Mesenchymal stem cell (in vitro differentiated cells and primary cell): ENCODE data around the gene TMEM121B. TPM values are rescaled to one million over a fixed set of nuclear protein-coding genes. Genes with fewer than 3 reads are reported as not detected.
A peak's percentile ranks its signal among the peaks of the same experiment; 100 is the strongest.

Experiments
- DNase-seq: peaks from one replicate; pipeline ENCODE4 v3.0.0-alpha.2; 2013
- H2AFZ ChIP-seq: one replicate; pipeline ENCODE4 v1.6.1; 2013; ENCODE audit warnings: low read depth, mild to moderate bottlenecking, control low read depth, inconsistent platforms, low read length, moderate library complexity
- H2AK5ac ChIP-seq: 2 replicates; pipeline ENCODE4 v1.6.1; 2013; ENCODE audit warnings: low read length, moderate library complexity, mild to moderate bottlenecking, inconsistent platforms; ENCODE audit not compliant: severe bottlenecking
- H2BK120ac ChIP-seq: one replicate; pipeline ENCODE4 v1.6.1; 2013; ENCODE audit warnings: low read depth, mild to moderate bottlenecking, inconsistent platforms, low read length, moderate library complexity
- H2BK12ac ChIP-seq, 2 experiments: one replicate each; pipeline ENCODE4 v1.6.1; 2013; ENCODE audit warnings: inconsistent platforms in 2 of 2, low read length in 2 of 2, mild to moderate bottlenecking in 2 of 2, moderate library complexity in 2 of 2, control low read depth in 1 of 2
- H2BK15ac ChIP-seq: one replicate; pipeline ENCODE4 v1.6.1; 2013; ENCODE audit warnings: mild to moderate bottlenecking, low read depth, inconsistent platforms; ENCODE audit not compliant: poor library complexity, severe bottlenecking
- H2BK5ac ChIP-seq: 2 replicates; pipeline ENCODE4 v1.6.1; 2013; ENCODE audit warnings: low read depth, mild to moderate bottlenecking, low read length, control low read depth, inconsistent platforms; ENCODE audit not compliant: poor library complexity, severe bottlenecking
- H3K14ac ChIP-seq, 2 experiments: one replicate each; pipeline ENCODE4 v1.6.1; 2013; ENCODE audit warnings: inconsistent platforms in 2 of 2, low read length in 2 of 2, control low read depth in 1 of 2, mild to moderate bottlenecking in 1 of 2, moderate library complexity in 1 of 2
- H3K18ac ChIP-seq, 2 experiments: one replicate each; pipeline ENCODE4 v1.6.1; 2013; ENCODE audit warnings: inconsistent platforms in 2 of 2, low read length in 2 of 2, control low read depth in 1 of 2, low read depth in 1 of 2, mild to moderate bottlenecking in 1 of 2
- H3K23ac ChIP-seq, 2 experiments: one replicate each; pipeline ENCODE4 v1.6.1; 2013; ENCODE audit warnings: inconsistent platforms in 2 of 2, low read length in 2 of 2, mild to moderate bottlenecking in 2 of 2, moderate library complexity in 2 of 2, control low read depth in 1 of 2
- H3K27ac ChIP-seq: 2 replicates; pipeline ENCODE4 v1.5.1; 2013; ENCODE audit warnings: mild to moderate bottlenecking, moderate library complexity, low read length, control low read depth, inconsistent platforms; ENCODE audit not compliant: poor library complexity, severe bottlenecking
- H3K27me3 ChIP-seq, 2 experiments: 2 replicates each; pipeline versions ENCODE4 v1.6.1 to v1.7.0; 2013; ENCODE audit warnings: low read length in 2 of 2, mild to moderate bottlenecking in 2 of 2, moderate library complexity in 2 of 2, control low read depth in 1 of 2, inconsistent platforms in 1 of 2; ENCODE audit not compliant: control insufficient read depth in 1 of 2, insufficient read depth in 1 of 2
- H3K36me3 ChIP-seq, 2 experiments: 2 replicates each; pipeline versions ENCODE4 v1.6.1 to v1.7.0; 2013; ENCODE audit warnings: low read length in 2 of 2, control low read depth in 1 of 2, inconsistent platforms in 1 of 2, low read depth in 1 of 2, mild to moderate bottlenecking in 1 of 2; ENCODE audit not compliant: insufficient read depth in 2 of 2, control insufficient read depth in 1 of 2
- H3K4ac ChIP-seq, 2 experiments: one replicate each; pipeline ENCODE4 v1.6.1; 2013; ENCODE audit warnings: inconsistent platforms in 2 of 2, low read length in 2 of 2, mild to moderate bottlenecking in 2 of 2, moderate library complexity in 2 of 2, control low read depth in 1 of 2, low read depth in 1 of 2
- H3K4me1 ChIP-seq: 2 replicates; pipeline ENCODE4 v1.6.1; 2013; ENCODE audit warnings: low read depth, low read length, control low read depth; ENCODE audit not compliant: control insufficient read depth, insufficient read depth
- H3K4me2 ChIP-seq: 2 replicates; pipeline ENCODE4 v1.6.1; 2013; ENCODE audit warnings: low read length, mild to moderate bottlenecking, inconsistent platforms; ENCODE audit not compliant: poor library complexity, severe bottlenecking
- H3K4me3 ChIP-seq, 2 experiments: 2 replicates each; pipeline versions ENCODE4 v1.5.1 to v1.7.0; 2013; ENCODE audit warnings: low read length in 2 of 2, mild to moderate bottlenecking in 2 of 2, control low read depth in 1 of 2, low read depth in 1 of 2; ENCODE audit not compliant: insufficient read depth in 1 of 2
- H3K79me1 ChIP-seq: replicated peaks from 2 replicates; pipeline ENCODE4 v1.6.1; 2013; ENCODE audit warnings: mild to moderate bottlenecking, control low read depth, low read length, inconsistent platforms; ENCODE audit not compliant: poor library complexity, severe bottlenecking
- H3K9ac ChIP-seq: 2 replicates; pipeline ENCODE4 v1.7.0; 2013; ENCODE audit warnings: mild to moderate bottlenecking, low read length, moderate library complexity
- H3K9me3 ChIP-seq: 2 replicates; pipeline ENCODE4 v1.7.0; 2013; ENCODE audit warnings: mild to moderate bottlenecking, low read length; ENCODE audit not compliant: control insufficient read depth
- H4K8ac ChIP-seq: one replicate; pipeline ENCODE4 v1.6.1; 2013; ENCODE audit warnings: inconsistent platforms, mild to moderate bottlenecking, low read length, moderate library complexity
- H4K91ac ChIP-seq: one replicate; pipeline ENCODE4 v1.6.1; 2013; ENCODE audit warnings: mild to moderate bottlenecking, low read length, inconsistent platforms
- WGBS: methylation state at CpG from one replicate; pipeline ENCODE4 v1.1.7; 2013; ENCODE audit warnings: mixed read lengths; 5-methylcytosine and 5-hydroxymethylcytosine counted together
- polyA plus RNA-seq, 2 experiments: library from polyadenylated mRNA; stranded (reverse); fragments of 200-250 nt; gene quantifications; one replicate each; pipeline ENCODE4 v1.2.3, GENCODE V29; 2013

Gene TMEM121B
- 0.11 TPM for polyA plus RNA-seq (2013, experiment 1 of 2)
- polyA plus RNA-seq (2013, experiment 2 of 2), result 0.08 TPM

DNA sequence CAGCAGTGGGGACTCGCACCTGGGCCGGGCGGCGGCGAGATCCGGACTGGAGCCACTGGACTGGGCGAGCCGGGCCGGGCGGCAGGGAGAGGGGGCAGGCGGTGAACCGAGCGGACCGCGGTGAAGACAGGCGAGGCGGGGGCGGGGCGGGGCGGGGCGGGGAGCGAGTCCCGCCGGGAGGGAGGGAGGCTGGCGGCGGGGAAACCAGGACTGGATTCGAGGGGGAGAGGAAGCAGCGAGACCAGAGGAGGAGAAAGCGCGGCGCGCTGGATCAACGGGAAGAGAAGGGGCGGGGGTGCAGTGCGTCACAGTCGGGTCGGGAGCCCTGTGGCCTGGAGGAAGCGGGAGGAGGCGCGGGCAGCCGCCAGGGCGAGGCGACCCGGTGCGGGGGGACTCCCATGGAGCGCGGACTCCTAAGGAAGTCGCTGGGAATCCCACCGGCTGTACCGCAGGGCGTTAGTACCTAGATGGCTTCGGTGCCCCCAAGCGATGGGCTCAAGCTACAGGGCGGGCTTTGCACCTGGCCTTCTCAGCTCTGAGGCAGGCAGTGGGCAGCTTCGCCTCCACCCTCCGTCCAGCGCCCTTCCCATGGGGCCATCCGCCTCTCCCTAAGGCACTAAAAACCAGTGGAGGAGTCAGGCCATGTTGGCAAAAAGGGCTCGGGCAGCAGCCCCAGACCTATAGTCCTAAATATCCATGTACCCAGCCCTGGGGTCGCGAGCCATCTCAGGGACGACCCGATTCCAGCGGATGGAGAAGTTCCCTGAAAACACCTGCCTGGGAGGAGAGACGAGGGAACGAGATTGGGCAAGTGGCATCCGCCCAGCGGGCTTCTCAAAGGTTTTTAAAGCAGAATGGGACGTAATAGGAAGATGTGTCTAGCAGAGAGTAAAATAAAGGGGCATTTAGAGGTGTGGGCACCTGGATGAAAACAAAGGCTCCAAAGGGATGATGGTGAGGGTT is at the start of gene TMEM121B:
Gene TMEM121B, minus strand, starts transcription at position 128 of the 963 bp plus-strand sequence. CDS start 233 bp downstream, outside the sequence.
- no peak within 1 kb of the TSS for H3K27ac ChIP-seq
- peak within 1 kb of the TSS; percentile 57 to 74 for H3K4me3 ChIP-seq
- H3K79me1 ChIP-seq, result no peaks in the 10 kb centered on the region
- H3K14ac ChIP-seq, result no peak within 1 kb of the TSS
- no peak within 1 kb of the TSS for H2AFZ ChIP-seq
- H3K4me1 ChIP-seq, result peaks cover 17% of the 10 kb centered on the region
- H3K4me2 ChIP-seq, result peak within 1 kb of the TSS; percentile 92
- no peak within 1 kb of the TSS for H2BK5ac ChIP-seq
- H3K27me3 ChIP-seq, result peaks cover 48% of the 10 kb centered on the region in 2 experiments
- no peaks in the 10 kb centered on the region for H3K9me3 ChIP-seq
- 7% methylated on average over 62 of the region's 69 CpGs for WGBS
- H3K4ac ChIP-seq, result no peak within 1 kb of the TSS
- peak; percentile 51 for DNase-seq
- H2AK5ac ChIP-seq, result no peak within 1 kb of the TSS
- no peak within 1 kb of the TSS for H2BK120ac ChIP-seq
- no peaks in the 10 kb centered on the region for H3K36me3 ChIP-seq
- peak within 1 kb of the TSS; percentile 45 for H2BK15ac ChIP-seq
- H3K23ac ChIP-seq, result peak within 1 kb of the TSS in 1 of 2 experiments; percentile 51
- H3K9ac ChIP-seq, result no peak within 1 kb of the TSS
- no peak within 1 kb of the TSS for H2BK12ac ChIP-seq
- no peak within 1 kb of the TSS for H4K8ac ChIP-seq
- H3K18ac ChIP-seq, result no peak within 1 kb of the TSS
- H4K91ac ChIP-seq, result no peak within 1 kb of the TSS

DNA sequence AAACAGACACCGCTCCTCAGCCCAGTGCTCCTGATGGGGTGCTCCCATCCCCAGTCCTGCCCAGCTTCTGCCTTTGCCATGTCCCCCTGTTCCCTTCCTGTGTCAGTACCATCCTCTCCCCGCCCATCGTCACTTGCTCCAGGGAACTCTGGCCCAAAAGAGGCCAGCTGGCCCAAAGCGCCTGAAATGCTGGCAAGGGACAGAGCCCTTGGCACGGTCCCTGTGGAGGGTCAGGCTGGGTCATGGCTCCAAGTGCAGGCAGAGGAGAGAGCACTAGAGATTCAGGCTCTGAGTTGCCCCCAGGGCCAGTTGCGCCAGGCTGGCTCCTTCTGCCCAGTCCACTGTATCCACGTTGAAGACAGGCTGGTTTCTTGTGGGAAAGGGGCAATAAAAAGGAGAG is 46.3 kb upstream of the TMEM121B start:
- no peak overlapping the region for H3K18ac ChIP-seq
- peaks cover 4% of the 10 kb centered on the region for H3K4me1 ChIP-seq
- H2AK5ac ChIP-seq, result no peak overlapping the region
- WGBS, result 80% methylated on average over 7 of the region's 7 CpGs
- H3K36me3 ChIP-seq, result no peaks in the 10 kb centered on the region
- no peak overlapping the region for H2BK15ac ChIP-seq
- peaks cover 6 to 13% of the 10 kb centered on the region in 2 experiments for H3K27me3 ChIP-seq
- no peaks in the 10 kb centered on the region for H3K9me3 ChIP-seq
- H3K23ac ChIP-seq, result peak overlapping the region in 1 of 2 experiments; percentile 34
- no peak overlapping the region for H4K8ac ChIP-seq
- no peak overlapping the region for H3K27ac ChIP-seq
- H2BK5ac ChIP-seq, result no peak overlapping the region
- no peak overlapping the region for H3K4me2 ChIP-seq
- H3K79me1 ChIP-seq, result no peaks in the 10 kb centered on the region
- H3K14ac ChIP-seq, result no peak overlapping the region
- no peak overlapping the region for H2BK12ac ChIP-seq
- no peak overlapping the region for H2AFZ ChIP-seq
- H3K4me3 ChIP-seq, result no peak overlapping the region
- no peak overlapping the region for H2BK120ac ChIP-seq
- no peak overlapping the region for H3K4ac ChIP-seq
- DNase-seq, result no peak
- no peak overlapping the region for H3K9ac ChIP-seq
- no peak overlapping the region for H4K91ac ChIP-seq

DNA sequence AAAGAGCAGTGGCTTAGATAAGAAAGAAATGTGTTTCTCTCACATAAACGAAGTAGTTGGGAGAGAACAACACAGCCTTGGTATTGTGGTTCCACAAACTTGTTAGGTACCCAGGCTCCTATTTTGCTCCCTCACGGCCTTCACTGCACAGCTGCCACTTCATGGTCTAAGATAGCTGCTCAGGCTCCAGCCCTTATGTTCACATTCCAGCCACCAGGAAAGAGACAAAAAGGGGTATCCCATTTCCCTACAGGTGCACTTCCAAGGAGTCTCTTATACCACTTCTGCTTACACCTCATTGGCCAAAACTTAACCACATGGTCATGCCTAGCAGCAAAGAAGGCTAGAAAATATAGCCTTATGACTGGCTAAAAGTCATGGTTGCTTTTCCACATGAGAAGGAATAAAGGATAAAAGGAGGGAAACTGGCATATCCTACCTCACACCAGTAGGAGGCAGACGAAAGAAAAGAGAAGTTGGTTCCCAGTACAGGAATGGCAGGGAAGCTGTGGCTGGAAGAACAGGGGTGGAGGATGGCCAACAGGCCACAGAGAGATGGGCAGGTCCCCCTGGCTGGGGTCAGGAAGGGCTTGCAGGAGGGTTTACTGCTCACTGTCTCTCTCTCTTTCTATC is 43.3 kb upstream of the TMEM121B start:
- Histone ChIP-seq H3K14ac (no peak overlapping the region), H3K4me2 (no peak overlapping the region), H3K9me3 (no peaks in the 10 kb centered on the region), H3K4me1 (peaks cover 6% of the 10 kb centered on the region), H2BK12ac (no peak overlapping the region), H3K23ac (no peak overlapping the region), H3K79me1 (peaks cover 6% of the 10 kb centered on the region), H3K27me3 (peaks cover 6 to 13% of the 10 kb centered on the region in 2 experiments), H3K9ac (no peak overlapping the region), H4K8ac (no peak overlapping the region), H3K36me3 (no peaks in the 10 kb centered on the region), H3K27ac (no peak overlapping the region), H2BK120ac (no peak overlapping the region), H2BK15ac (no peak overlapping the region), H4K91ac (no peak overlapping the region), H2BK5ac (no peak overlapping the region), H3K18ac (no peak overlapping the region), H2AK5ac (no peak overlapping the region), H3K4ac (no peak overlapping the region), H2AFZ (no peak overlapping the region), H3K4me3 (no peak overlapping the region)
- WGBS, result 88% methylated on average over 2 of the region's 3 CpGs
- DNase-seq, result no peak

DNA sequence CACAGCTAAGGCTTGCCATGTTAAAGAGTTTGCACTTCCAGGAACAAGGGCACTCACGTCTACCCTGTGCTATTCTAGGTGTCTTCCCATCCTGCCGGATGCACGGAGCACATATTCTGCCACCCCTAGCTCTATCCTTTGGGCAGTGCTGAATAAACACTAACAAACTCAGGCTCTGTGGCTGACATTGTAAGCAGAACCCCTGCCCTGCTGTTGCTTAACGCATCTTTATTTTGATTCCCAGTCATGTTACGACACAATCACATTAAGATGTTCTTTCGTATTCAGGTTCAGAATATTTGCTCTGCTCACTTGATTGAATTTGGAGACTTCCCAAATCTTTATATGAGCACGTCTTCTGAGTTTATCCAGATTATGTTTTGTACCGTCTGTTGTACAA is 41.6 kb upstream of the TMEM121B start:
- Histone ChIP-seq H3K4me1 (peaks cover 6% of the 10 kb centered on the region), H3K36me3 (no peaks in the 10 kb centered on the region), H4K91ac (no peak overlapping the region), H3K4me2 (no peak overlapping the region), H2BK12ac (no peak overlapping the region), H2AK5ac (no peak overlapping the region), H4K8ac (no peak overlapping the region), H3K14ac (no peak overlapping the region), H2BK120ac (no peak overlapping the region), H3K9ac (no peak overlapping the region), H3K18ac (no peak overlapping the region), H3K4ac (no peak overlapping the region), H3K23ac (no peak overlapping the region), H3K27ac (no peak overlapping the region), H3K27me3 (peaks cover 4 to 6% of the 10 kb centered on the region in 2 experiments), H2BK15ac (no peak overlapping the region), H2AFZ (no peak overlapping the region), H3K4me3 (no peak overlapping the region), H3K79me1 (peaks cover 7% of the 10 kb centered on the region), H2BK5ac (no peak overlapping the region), H3K9me3 (no peaks in the 10 kb centered on the region)
- no peak for DNase-seq
- WGBS, result 94% methylated on average over 8 of the region's 8 CpGs
